H9 (cell line): ENCODE results near the gene CNTFR. TPM values are rescaled to one million over a fixed set of nuclear protein-coding genes. Genes with fewer than 3 reads are reported as not detected.

Source experiments
- DNase-seq: peaks from one replicate; pipeline ENCODE4 v3.0.0-alpha.2; 2017
- H2AFZ ChIP-seq: one replicate; pipeline ENCODE4 v1.6.1; 2013; ENCODE audit warnings: mild to moderate bottlenecking, low read length, control low read depth, moderate library complexity
- H2AK5ac ChIP-seq: 2 replicates; pipeline ENCODE4 v1.6.1; 2013; ENCODE audit warnings: low read length, control low read depth, mixed read lengths; ENCODE audit not compliant: insufficient read length
- H2BK120ac ChIP-seq: one replicate; pipeline ENCODE4 v1.6.1; 2013; ENCODE audit warnings: low read depth, mild to moderate bottlenecking, low read length, control low read depth, inconsistent platforms; ENCODE audit not compliant: poor library complexity, severe bottlenecking
- H2BK12ac ChIP-seq: 2 replicates; pipeline ENCODE4 v1.6.1; 2013; ENCODE audit warnings: low read length, control low read depth, mixed read lengths, low read depth; ENCODE audit not compliant: insufficient read length
- H2BK15ac ChIP-seq: 2 replicates; pipeline ENCODE4 v1.6.1; 2013; ENCODE audit warnings: low read depth, low read length, control low read depth
- H2BK20ac ChIP-seq: one replicate; pipeline ENCODE4 v1.6.1; 2013; ENCODE audit warnings: low read depth, mild to moderate bottlenecking, low read length, control low read depth, inconsistent platforms; ENCODE audit not compliant: poor library complexity, severe bottlenecking
- H2BK5ac ChIP-seq: 2 replicates; pipeline ENCODE4 v1.6.1; 2013; ENCODE audit warnings: low read length, control low read depth, mixed read lengths; ENCODE audit not compliant: insufficient read length
- H3K14ac ChIP-seq: 2 replicates; pipeline ENCODE4 v1.6.1; 2013; ENCODE audit warnings: low read length, control low read depth; ENCODE audit not compliant: insufficient read depth
- H3K18ac ChIP-seq: 2 replicates; pipeline ENCODE4 v1.6.1; 2013; ENCODE audit warnings: low read depth, mild to moderate bottlenecking, mixed read lengths, low read length, control low read depth; ENCODE audit not compliant: insufficient read length
- H3K23ac ChIP-seq: 2 replicates; pipeline ENCODE4 v1.6.1; 2013; ENCODE audit warnings: low read length, control low read depth, mixed read lengths, low read depth; ENCODE audit not compliant: insufficient read length
- H3K23me2 ChIP-seq: 2 replicates; pipeline ENCODE4 v1.6.1; 2013; ENCODE audit warnings: low read depth, mild to moderate bottlenecking, mixed read lengths, low read length, control low read depth; ENCODE audit not compliant: insufficient read length, poor library complexity, severe bottlenecking
- H3K27ac ChIP-seq: 2 replicates; pipeline ENCODE4 v1.5.1; 2013; ENCODE audit warnings: low read length, control low read depth, mixed read lengths, low read depth; ENCODE audit not compliant: insufficient read length
- H3K27me3 ChIP-seq: 2 replicates; pipeline ENCODE4 v1.6.1; 2013; ENCODE audit warnings: low read length, control low read depth, inconsistent platforms; ENCODE audit not compliant: insufficient read depth
- H3K4ac ChIP-seq: 2 replicates; pipeline ENCODE4 v1.6.1; 2013; ENCODE audit warnings: low read depth, mild to moderate bottlenecking, control low read depth, inconsistent platforms, low read length, moderate library complexity
- H3K4me1 ChIP-seq: 2 replicates; pipeline ENCODE4 v1.6.1; 2013; ENCODE audit warnings: low read length, control low read depth, inconsistent platforms; ENCODE audit not compliant: insufficient read depth
- H3K4me2 ChIP-seq: 2 replicates; pipeline ENCODE4 v1.6.1; 2013; ENCODE audit warnings: low read length, control low read depth, mixed read lengths; ENCODE audit not compliant: insufficient read length, insufficient read depth
- H3K56ac ChIP-seq: 2 replicates; pipeline ENCODE4 v1.6.1; 2013; ENCODE audit warnings: low read depth, mild to moderate bottlenecking, mixed read lengths, low read length, control low read depth; ENCODE audit not compliant: insufficient read length
- H3K79me1 ChIP-seq: 2 replicates; pipeline ENCODE4 v1.6.1; 2013; ENCODE audit warnings: low read depth, mild to moderate bottlenecking, moderate library complexity, low read length, control low read depth, inconsistent platforms; ENCODE audit not compliant: insufficient read depth, poor library complexity, severe bottlenecking
- H3K79me2 ChIP-seq: 2 replicates; pipeline ENCODE4 v1.6.1; 2013; ENCODE audit warnings: low read length, control low read depth, inconsistent platforms; ENCODE audit not compliant: insufficient read depth
- H3K9ac ChIP-seq: 2 replicates; pipeline ENCODE4 v1.6.1; 2013; ENCODE audit warnings: low read length, control low read depth, mixed read lengths; ENCODE audit not compliant: insufficient read length; ENCODE audit errors: extremely low read depth
- H3K9me3 ChIP-seq: one replicate; pipeline ENCODE4 v1.6.1; 2013; ENCODE audit warnings: low read depth, low read length, inconsistent platforms; ENCODE audit not compliant: control insufficient read depth
- H3T11ph ChIP-seq: one replicate; pipeline ENCODE4 v1.6.1; 2013; ENCODE audit warnings: mild to moderate bottlenecking, low read length, control low read depth, inconsistent platforms
- H4K20me1 ChIP-seq: one replicate; pipeline ENCODE4 v1.6.1; 2013; ENCODE audit not compliant: control insufficient read depth, insufficient read length, insufficient read depth
- H4K5ac ChIP-seq: 2 replicates; pipeline ENCODE4 v1.6.1; 2013; ENCODE audit warnings: low read depth, mild to moderate bottlenecking, mixed read lengths, low read length, control low read depth; ENCODE audit not compliant: insufficient read length
- H4K8ac ChIP-seq: replicated peaks from 2 replicates; pipeline ENCODE4 v1.6.1; 2013; ENCODE audit warnings: low read length, control low read depth, mixed read lengths, low read depth; ENCODE audit not compliant: insufficient read length
- H4K91ac ChIP-seq: 2 replicates; pipeline ENCODE4 v1.6.1; 2013; ENCODE audit warnings: low read depth, mild to moderate bottlenecking, moderate library complexity, mixed read lengths, low read length, control low read depth; ENCODE audit not compliant: insufficient read length
- H3K27ac Mint-ChIP-seq, 3 experiments: 2 replicates in 2 of 3; 3 replicates in 1 of 3; pipeline ENCODE4 v1.8.0; 2020 to 2021; ENCODE audit warnings: mixed read lengths in 3 of 3, mild to moderate bottlenecking in 1 of 3, moderate library complexity in 1 of 3
- H3K27me3 Mint-ChIP-seq: 2 replicates; pipeline ENCODE4 v1.8.0; 2021; ENCODE audit warnings: low read depth, mild to moderate bottlenecking, moderate library complexity, mixed read lengths
- H3K36me3 Mint-ChIP-seq, 3 experiments: 2 replicates in 2 of 3; 3 replicates in 1 of 3; pipeline ENCODE4 v1.8.0; 2020 to 2021; ENCODE audit warnings: low read depth in 3 of 3, mixed read lengths in 3 of 3; ENCODE audit not compliant: insufficient read depth in 1 of 3
- H3K4me1 Mint-ChIP-seq, 2 experiments: 2 replicates each; pipeline ENCODE4 v1.8.0; 2020; ENCODE audit warnings: mixed read lengths in 2 of 2
- H3K4me3 Mint-ChIP-seq, 2 experiments: 2 replicates in 1 of 2; 3 replicates in 1 of 2; pipeline ENCODE4 v1.8.0; 2020 to 2021; ENCODE audit warnings: mild to moderate bottlenecking in 2 of 2, mixed read lengths in 2 of 2, moderate library complexity in 1 of 2
- H3K9me3 Mint-ChIP-seq, 2 experiments: 2 replicates in 1 of 2; 3 replicates in 1 of 2; pipeline ENCODE4 v1.8.0; 2020; ENCODE audit warnings: mild to moderate bottlenecking in 2 of 2, mixed read lengths in 2 of 2, moderate library complexity in 1 of 2
- WGBS: extraction: QIAGEN DNeasy Blood & Tissue Kit; methylation state at CpG from one replicate; pipeline ENCODE4 v1.1.7; 2013; ENCODE audit warnings: missing lambda C conversion rate, low lambda C conversion rate, mixed read lengths; ENCODE audit not compliant: insufficient read length; ENCODE audit errors: extremely low coverage; 5-methylcytosine and 5-hydroxymethylcytosine counted together
- total RNA-seq: library from RNA; stranded (reverse); gene quantifications from 2 replicates; pipeline ENCODE4 v1.2.1, GENCODE V29; 2021
- TF ChIP-seq, protein P1 (sequence below): fragments of 200-600 bp; sonication (generic); conservative IDR thresholded peaks from 3 replicates; pipeline ENCODE4 v1.8.0; 2021; ENCODE audit warnings: antibody characterized with exemption, mild to moderate bottlenecking

CNTFR gene
- total RNA-seq, 1 experiment from 2014 or later, result 0.55 TPM

DNA sequence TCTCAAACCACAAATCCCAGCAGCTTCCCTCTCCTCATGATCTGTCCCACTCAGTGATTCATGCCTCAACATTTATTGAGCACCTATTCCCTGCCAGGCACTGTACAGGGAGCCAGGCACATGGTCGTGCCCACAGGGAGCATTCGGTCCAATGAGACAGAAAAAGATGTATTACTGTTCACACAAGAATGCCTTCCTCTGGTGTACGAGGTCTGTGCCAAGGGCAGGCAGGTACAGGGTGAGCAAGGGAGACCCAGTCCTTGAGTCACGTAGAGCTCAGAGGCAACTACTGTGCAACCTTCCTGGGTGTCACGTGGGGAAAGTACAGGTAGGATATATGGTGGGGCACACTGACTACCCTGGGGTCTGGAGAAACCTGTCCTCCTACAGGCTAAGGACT is 4.6 kb downstream of the CNTFR start:
- Histone ChIP-seq H4K5ac (no peak overlapping the region), H3K4ac (no peak overlapping the region), H4K91ac (no peak overlapping the region), H3K23ac (no peak overlapping the region), H4K20me1 (peaks cover 3% of the 10 kb centered on the region), H3K4me1 (peaks cover 8% of the 10 kb centered on the region; the same call in 1 of the 2 replicates), H2BK20ac (no peak overlapping the region), H3K79me2 (no peaks in the 10 kb centered on the region), H3K27ac (no peak overlapping the region), H2BK120ac (no peak overlapping the region), H2BK12ac (no peak overlapping the region), H3K56ac (no peak overlapping the region), H2AK5ac (no peak overlapping the region), H3K14ac (no peak overlapping the region; the same call in 1 of the 2 replicates), H3T11ph (no peak overlapping the region), H2BK15ac (no peak overlapping the region), H4K8ac (no peak overlapping the region), H3K9ac (no peak overlapping the region), H3K9me3 (no peaks in the 10 kb centered on the region), H3K23me2 (peaks cover 13% of the 10 kb centered on the region), H3K4me2 (no peak overlapping the region), H3K27me3 (peaks cover 57% of the 10 kb centered on the region), H3K18ac (no peak overlapping the region), H3K79me1 (no peaks in the 10 kb centered on the region), H2AFZ (no peak overlapping the region), H2BK5ac (no peak overlapping the region)
- Mint-ChIP-seq H3K9me3 (peaks cover 0 to 3% of the 10 kb centered on the region in 2 experiments; a peak in 1 of 5 replicates), H3K4me3 (no peak overlapping the region), H3K36me3 (no peaks in the 10 kb centered on the region), H3K27me3 (peaks cover 100% of the 10 kb centered on the region), H3K4me1 (peaks cover 33 to 38% of the 10 kb centered on the region in 2 experiments), H3K27ac (no peak overlapping the region; a peak in 1 of 7 replicates)
- no peak for DNase-seq
- TF ChIP-seq, protein P1, sequence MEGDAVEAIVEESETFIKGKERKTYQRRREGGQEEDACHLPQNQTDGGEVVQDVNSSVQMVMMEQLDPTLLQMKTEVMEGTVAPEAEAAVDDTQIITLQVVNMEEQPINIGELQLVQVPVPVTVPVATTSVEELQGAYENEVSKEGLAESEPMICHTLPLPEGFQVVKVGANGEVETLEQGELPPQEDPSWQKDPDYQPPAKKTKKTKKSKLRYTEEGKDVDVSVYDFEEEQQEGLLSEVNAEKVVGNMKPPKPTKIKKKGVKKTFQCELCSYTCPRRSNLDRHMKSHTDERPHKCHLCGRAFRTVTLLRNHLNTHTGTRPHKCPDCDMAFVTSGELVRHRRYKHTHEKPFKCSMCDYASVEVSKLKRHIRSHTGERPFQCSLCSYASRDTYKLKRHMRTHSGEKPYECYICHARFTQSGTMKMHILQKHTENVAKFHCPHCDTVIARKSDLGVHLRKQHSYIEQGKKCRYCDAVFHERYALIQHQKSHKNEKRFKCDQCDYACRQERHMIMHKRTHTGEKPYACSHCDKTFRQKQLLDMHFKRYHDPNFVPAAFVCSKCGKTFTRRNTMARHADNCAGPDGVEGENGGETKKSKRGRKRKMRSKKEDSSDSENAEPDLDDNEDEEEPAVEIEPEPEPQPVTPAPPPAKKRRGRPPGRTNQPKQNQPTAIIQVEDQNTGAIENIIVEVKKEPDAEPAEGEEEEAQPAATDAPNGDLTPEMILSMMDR, result no peak
- WGBS, result no CpG with 5 or more reads among the region's 5 CpGs
